Measurements from ENCODE around the gene HUNK. TPM values are rescaled to one million over a fixed set of nuclear protein-coding genes. Genes with fewer than 3 reads are reported as not detected.

HUNK gene
- total RNA-seq, 1 donor from 2014 or later: 12.2 TPM

DNA sequence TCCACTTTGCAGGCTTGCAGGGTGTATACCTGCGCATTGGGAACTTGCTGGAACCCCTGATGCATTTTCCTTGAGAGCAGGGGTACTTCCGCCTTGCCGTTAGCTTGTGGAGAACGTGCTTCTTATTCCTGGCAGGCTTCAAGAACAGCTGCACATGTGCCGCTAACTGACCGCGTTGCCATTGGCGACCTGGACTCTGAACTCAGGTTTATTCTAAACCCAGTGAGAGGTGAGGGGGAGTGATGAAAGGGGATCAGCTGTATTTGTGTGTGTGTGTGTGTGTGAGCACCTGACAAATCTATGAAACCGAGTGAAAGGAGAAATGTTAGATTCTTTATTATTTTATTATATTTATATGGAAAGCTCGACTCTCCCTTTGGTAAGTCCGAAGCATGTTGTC lies 128.6 kb downstream of the HUNK start:
- peaks cover 7% of the 10 kb centered on the region for H3K4me1 Mint-ChIP-seq (ENCODE audit: low read depth, unreplicated experiment)
- no peak overlapping the region for H3K27ac Mint-ChIP-seq (ENCODE audit: unreplicated experiment)
- peaks cover 2% of the 10 kb centered on the region for H3K9me3 Mint-ChIP-seq (ENCODE audit: unreplicated experiment)
- peaks cover 4% of the 10 kb centered on the region for H3K27me3 Mint-ChIP-seq (ENCODE audit: unreplicated experiment)
- H3K4me3 Mint-ChIP-seq (ENCODE audit: unreplicated experiment): no peak overlapping the region
- H3K36me3 Mint-ChIP-seq (ENCODE audit: unreplicated experiment): peaks cover 16% of the 10 kb centered on the region
- TF ChIP-seq, protein P1, sequence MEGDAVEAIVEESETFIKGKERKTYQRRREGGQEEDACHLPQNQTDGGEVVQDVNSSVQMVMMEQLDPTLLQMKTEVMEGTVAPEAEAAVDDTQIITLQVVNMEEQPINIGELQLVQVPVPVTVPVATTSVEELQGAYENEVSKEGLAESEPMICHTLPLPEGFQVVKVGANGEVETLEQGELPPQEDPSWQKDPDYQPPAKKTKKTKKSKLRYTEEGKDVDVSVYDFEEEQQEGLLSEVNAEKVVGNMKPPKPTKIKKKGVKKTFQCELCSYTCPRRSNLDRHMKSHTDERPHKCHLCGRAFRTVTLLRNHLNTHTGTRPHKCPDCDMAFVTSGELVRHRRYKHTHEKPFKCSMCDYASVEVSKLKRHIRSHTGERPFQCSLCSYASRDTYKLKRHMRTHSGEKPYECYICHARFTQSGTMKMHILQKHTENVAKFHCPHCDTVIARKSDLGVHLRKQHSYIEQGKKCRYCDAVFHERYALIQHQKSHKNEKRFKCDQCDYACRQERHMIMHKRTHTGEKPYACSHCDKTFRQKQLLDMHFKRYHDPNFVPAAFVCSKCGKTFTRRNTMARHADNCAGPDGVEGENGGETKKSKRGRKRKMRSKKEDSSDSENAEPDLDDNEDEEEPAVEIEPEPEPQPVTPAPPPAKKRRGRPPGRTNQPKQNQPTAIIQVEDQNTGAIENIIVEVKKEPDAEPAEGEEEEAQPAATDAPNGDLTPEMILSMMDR (IDR thresholded peaks at IDR 0.05; ENCODE audit: partially characterized antibody, unreplicated experiment): no peak
- no peak for DNase-seq

DNA sequence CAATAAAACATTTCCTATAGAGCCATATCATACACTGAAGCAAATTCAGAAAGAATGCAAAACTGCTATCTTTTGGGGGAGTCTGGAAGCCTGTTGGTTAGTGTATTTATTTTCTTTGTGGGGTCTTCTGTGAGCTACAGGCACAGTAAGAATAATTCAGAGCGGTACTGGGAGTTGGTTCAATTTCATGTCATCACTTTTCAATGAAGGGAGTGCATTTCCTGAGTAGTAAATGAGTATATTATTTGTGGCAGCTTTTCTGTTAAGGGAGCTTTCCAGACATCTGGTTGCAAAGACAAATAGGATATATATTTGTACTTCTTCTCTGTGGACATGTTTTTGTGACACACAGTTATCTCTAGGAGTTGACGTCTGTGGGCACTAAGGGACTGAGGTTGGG lies 130.6 kb downstream of the HUNK start:
- DNase-seq: no peak
- Mint-ChIP-seq H3K9me3 (ENCODE audit: unreplicated experiment) (peaks cover 2% of the 10 kb centered on the region), H3K27ac (ENCODE audit: unreplicated experiment) (no peak overlapping the region), H3K36me3 (ENCODE audit: unreplicated experiment) (peaks cover 9% of the 10 kb centered on the region), H3K4me3 (ENCODE audit: unreplicated experiment) (no peak overlapping the region), H3K4me1 (ENCODE audit: low read depth, unreplicated experiment) (peaks cover 1% of the 10 kb centered on the region), H3K27me3 (ENCODE audit: unreplicated experiment) (peaks cover 4% of the 10 kb centered on the region)
- TF ChIP-seq, protein P1 (IDR thresholded peaks at IDR 0.05; ENCODE audit: partially characterized antibody, unreplicated experiment): no peak

DNA sequence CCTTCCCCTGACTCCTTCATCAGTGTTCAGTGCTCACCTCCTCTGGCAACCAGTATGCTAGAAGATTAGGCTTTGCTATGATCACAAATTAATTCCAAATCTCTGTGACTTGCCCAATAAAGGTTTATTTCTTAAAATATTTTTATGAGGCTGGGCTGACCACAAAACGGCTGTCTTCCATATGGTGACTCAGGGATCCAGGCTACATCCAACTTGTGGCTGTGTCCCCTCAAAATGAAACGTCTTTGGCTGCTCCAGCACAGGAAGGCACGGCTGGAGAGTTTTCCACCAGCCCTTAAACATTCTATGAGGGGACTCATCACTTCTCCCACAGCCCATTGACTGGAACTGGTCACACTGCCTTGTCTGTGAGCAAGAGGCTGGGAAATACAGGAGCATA lies 131.5 kb downstream of the HUNK start:
- Mint-ChIP-seq H3K9me3 (ENCODE audit: unreplicated experiment) (peaks cover 2% of the 10 kb centered on the region), H3K27ac (ENCODE audit: unreplicated experiment) (no peak overlapping the region), H3K36me3 (ENCODE audit: unreplicated experiment) (peaks cover 7% of the 10 kb centered on the region), H3K4me1 (ENCODE audit: low read depth, unreplicated experiment) (peaks cover 1% of the 10 kb centered on the region), H3K4me3 (ENCODE audit: unreplicated experiment) (no peak overlapping the region), H3K27me3 (ENCODE audit: unreplicated experiment) (peaks cover 4% of the 10 kb centered on the region)
- DNase-seq: no peak
- TF ChIP-seq, protein P1 (IDR thresholded peaks at IDR 0.05; ENCODE audit: partially characterized antibody, unreplicated experiment): no peak

DNA sequence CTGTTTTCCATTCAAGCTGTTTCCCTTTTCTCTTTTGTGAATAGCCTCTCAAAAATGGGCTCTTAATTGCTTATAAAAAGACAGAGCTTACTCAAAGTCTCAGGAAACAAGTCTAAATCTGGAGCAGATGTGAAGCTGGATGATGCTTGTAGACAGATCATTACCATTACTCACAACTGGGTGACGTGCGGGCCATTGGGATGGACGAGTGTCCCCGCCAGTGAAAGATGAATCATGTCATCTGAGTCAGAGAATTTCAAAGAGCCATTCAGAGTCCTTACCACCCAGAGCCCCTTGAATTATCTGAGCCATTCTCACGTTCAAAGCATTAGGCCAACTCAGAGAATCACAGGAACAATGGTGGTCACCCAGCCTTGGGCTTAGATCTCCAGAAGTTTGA lies 134.6 kb downstream of the HUNK start:
- no peak overlapping the region for H3K27ac Mint-ChIP-seq (ENCODE audit: unreplicated experiment)
- peaks cover 5% of the 10 kb centered on the region for H3K27me3 Mint-ChIP-seq (ENCODE audit: unreplicated experiment)
- TF ChIP-seq, protein P1 (IDR thresholded peaks at IDR 0.05; ENCODE audit: partially characterized antibody, unreplicated experiment): no peak

DNA sequence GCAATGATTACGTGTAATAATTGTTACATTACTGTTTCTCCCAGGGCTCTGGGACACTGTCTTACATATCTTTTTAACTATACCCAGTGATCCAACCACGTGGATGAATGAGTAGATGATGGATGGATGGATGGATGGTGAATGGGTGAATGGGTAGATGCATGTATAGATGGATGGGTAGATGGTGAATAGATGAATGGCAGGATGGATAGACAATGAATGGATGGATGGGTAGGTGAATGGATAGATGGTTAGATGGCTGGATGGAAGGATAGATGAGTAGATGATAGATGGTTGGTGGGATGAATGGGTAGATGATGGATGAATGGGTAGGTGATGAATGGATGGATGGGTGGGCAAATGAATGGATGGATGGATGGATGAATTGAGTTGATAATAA lies 135.9 kb downstream of the HUNK start:
- Mint-ChIP-seq H3K4me1 (ENCODE audit: low read depth, unreplicated experiment) (no peaks in the 10 kb centered on the region), H3K27ac (ENCODE audit: unreplicated experiment) (no peak overlapping the region), H3K9me3 (ENCODE audit: unreplicated experiment) (no peaks in the 10 kb centered on the region), H3K4me3 (ENCODE audit: unreplicated experiment) (no peak overlapping the region), H3K27me3 (ENCODE audit: unreplicated experiment) (peaks cover 3% of the 10 kb centered on the region), H3K36me3 (ENCODE audit: unreplicated experiment) (peaks cover 15% of the 10 kb centered on the region)
- no peak for DNase-seq
- TF ChIP-seq, protein P1 (IDR thresholded peaks at IDR 0.05; ENCODE audit: partially characterized antibody, unreplicated experiment): no peak

More for the DNA sequence above, 134.6 kb downstream of the HUNK start:
- H3K4me1 Mint-ChIP-seq (ENCODE audit: low read depth, unreplicated experiment): no peaks in the 10 kb centered on the region
- no peak overlapping the region for H3K4me3 Mint-ChIP-seq (ENCODE audit: unreplicated experiment)
- no peak for DNase-seq
- peaks cover 15% of the 10 kb centered on the region for H3K36me3 Mint-ChIP-seq (ENCODE audit: unreplicated experiment)
- H3K9me3 Mint-ChIP-seq (ENCODE audit: unreplicated experiment): no peaks in the 10 kb centered on the region
